GM10847 (cell line): Measurements from ENCODE around the gene LELP1.

Experiments used
- POLR2A ChIP-seq: IDR thresholded peaks from 2 replicates; pipeline ENCODE4 v1.6.1; 2011; ENCODE audit not compliant: insufficient read length; ENCODE audit errors: extremely low read depth

LELP1 gene

GRCh38 chr1:153203130-153203529, at the start of gene LELP1:
TSS of gene LELP1 (plus strand) at chr1:153203430. CDS start at chr1:153204708, 1,278 bp downstream.
- no peak for TF ChIP-seq POLR2A

- no peak for TF ChIP-seq POLR2A
Measured at GRCh38 chr1:153155541-153155940, 47.7 kb upstream of the LELP1 start.

DNA sequence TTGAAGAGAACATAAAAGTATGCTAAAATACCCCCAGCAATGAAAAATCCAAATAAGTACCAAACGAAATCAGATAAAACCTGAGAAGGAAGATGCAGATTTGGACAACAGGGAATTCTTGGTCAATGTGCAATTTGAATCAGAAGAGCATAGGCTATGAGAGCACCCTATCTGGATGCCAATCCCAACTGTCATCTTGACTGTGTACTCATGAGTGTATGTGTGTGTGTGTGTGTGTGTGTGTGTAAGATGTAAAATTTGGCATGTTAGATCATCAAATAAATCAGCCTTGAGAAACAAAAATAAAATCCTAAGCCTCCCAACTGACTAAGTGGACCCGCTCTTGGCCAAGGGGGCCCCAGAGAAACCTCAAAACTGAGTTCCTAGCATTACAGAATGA, 34.5 kb upstream of the LELP1 start:
- TF ChIP-seq POLR2A: no peak

- no peak for TF ChIP-seq POLR2A
Measured at GRCh38 chr1:153174624-153175023, 28.6 kb upstream of the LELP1 start.

- no peak for TF ChIP-seq POLR2A
Measured at GRCh38 chr1:153178922-153179321, 24.3 kb upstream of the LELP1 start.

GRCh38 chr1:153180556-153180955, 22.7 kb upstream of the LELP1 start:
- TF ChIP-seq POLR2A: no peak

DNA sequence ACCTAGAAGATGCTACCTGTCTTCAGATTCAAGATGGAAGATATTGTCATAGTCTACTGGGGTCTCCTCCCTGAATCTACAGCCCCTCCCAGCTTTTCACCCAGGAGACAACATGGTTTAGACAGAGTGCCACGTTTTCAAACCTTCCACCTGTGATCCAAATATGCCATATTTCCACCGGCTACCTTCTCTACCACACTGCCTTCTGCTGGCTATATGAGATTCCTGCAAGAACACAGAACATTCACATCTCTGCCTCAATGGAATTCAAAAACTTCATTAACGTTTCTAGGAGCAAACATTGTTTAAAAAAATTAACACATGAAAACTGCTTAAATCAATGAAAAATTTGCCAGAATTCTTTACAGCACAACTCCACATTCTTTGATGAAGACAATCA, 12.9 kb upstream of the LELP1 start:
- no peak for TF ChIP-seq POLR2A

DNA sequence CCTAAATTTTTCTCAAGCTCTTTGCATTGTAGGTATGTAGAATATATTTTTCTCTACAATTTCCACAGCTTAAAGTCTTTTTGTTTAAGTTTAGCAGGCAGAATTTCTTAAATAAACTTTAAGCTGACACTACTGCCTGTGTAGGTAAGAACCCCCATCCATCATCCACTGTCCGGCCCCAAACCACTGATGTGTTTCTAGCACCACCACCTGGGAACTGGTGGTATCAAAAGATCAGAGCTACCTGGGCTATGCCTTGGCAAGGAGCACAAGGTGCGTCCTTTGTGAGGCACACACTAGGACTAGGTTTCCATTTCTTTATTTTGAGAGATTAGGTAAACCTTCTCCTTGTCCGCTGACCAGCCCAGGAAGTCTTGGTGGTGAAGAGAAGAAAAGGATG, 10.5 kb upstream of the LELP1 start:
- no peak for TF ChIP-seq POLR2A

GRCh38 chr1:153194331-153195050, 8.7 kb upstream of the LELP1 start:
- no peak for TF ChIP-seq POLR2A

DNA sequence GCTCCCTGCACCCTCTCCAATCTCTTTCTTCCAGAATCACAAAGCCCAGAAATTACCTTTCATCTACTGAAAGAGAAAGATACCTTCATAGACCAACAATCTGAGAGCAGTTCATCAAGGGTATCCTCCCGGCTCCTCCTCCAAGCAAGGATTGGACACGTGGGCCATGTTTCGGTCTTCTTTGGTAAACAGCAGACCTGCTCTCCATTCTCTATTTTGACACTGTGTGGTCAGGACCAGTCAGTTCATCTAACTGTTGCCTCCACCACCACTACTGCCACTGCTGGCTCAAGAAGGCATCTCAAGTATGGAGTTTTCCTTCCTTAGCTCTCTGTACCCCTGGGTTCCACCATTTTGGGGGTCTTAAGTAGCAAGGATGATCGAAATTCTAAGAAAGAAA, 8.0 kb upstream of the LELP1 start:
- no peak for TF ChIP-seq POLR2A

DNA sequence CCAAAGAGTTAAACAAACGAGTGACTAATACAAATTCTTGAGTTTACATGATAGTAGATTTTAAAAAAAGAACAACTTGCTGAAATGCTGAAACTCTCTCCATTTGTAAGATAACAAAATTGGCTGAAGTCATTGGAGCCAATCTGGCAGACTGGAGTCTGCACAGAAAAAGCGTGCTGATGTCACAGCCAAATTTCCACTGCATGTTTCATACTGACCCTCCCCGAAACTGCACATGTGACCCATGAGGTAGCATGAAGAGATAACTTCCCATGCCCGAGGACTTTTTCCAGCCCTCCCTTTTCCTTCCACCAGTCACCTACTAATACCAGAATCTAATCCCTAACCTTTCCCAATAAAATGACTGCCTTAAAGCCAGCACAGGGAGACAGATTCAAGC, 1.2 kb upstream of the LELP1 start:
- TF ChIP-seq POLR2A: no peak

DNA sequence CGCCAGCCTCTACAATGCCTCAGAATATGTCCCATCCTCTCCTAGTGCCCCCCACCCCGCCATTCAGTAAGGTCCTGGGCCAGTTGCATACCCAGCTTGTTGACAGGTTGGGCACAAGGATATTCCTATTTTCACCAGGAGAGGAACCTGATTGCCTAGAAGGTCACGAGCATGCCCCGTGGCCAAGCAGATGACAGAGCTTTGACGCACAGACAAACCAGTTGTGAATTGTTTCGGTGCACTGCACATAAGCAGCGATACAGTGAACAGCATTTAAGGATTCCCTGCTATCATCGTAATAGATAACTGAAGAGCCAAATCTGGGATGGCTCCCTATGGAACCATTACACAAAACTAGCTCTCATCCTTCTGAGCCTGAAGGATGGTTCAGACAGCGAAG, 3.4 kb downstream of the LELP1 start:
- no peak for TF ChIP-seq POLR2A

GRCh38 chr1:153210206-153210605, 7.0 kb downstream of the LELP1 start:
- no peak for TF ChIP-seq POLR2A

DNA sequence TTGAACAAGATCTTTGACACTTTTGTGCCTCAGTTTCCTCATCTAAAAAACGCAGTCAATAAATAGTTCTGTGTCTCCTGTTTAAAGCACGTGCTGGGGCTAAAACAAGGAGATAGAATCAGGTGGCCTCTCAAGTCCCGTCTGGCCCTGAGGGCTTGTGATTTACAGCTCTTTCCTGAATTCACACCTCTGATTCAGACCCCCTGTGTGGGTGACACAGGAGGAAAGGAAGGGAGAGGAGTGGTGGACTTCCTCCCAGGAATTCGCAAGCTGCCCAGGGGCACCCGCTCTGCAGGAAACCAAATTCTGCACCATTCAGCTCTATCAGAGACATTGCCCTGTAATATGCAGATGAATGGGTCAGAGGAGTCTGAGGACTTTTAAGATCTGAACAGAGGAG, 9.0 kb downstream of the LELP1 start:
- TF ChIP-seq POLR2A: no peak

DNA sequence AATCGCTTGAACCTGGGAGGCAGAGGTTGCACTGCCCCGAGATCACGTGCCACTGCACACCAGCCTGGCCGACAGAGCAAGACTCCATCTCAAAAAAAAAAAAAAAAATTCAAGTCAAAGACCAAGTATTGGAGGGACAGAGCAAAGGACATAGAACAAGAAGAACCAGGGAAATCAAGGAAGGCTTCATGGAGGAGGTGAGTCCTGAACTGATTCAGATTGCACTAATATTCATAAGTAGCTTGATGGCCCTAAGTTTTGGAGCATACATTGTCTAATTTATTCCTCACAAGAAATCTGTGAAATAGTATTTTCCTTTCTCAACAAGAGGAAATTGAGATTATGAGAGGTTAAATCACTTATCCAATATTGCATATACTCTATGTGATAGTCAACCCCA, 10.3 kb downstream of the LELP1 start:
- no peak for TF ChIP-seq POLR2A

GRCh38 chr1:153217212-153217611, 14.0 kb downstream of the LELP1 start, which contains the start of gene PRR9:
TSS of gene PRR9 (plus strand) at chr1:153217584. CDS start at chr1:153218145, 561 bp downstream.
- TF ChIP-seq POLR2A: no peak

DNA sequence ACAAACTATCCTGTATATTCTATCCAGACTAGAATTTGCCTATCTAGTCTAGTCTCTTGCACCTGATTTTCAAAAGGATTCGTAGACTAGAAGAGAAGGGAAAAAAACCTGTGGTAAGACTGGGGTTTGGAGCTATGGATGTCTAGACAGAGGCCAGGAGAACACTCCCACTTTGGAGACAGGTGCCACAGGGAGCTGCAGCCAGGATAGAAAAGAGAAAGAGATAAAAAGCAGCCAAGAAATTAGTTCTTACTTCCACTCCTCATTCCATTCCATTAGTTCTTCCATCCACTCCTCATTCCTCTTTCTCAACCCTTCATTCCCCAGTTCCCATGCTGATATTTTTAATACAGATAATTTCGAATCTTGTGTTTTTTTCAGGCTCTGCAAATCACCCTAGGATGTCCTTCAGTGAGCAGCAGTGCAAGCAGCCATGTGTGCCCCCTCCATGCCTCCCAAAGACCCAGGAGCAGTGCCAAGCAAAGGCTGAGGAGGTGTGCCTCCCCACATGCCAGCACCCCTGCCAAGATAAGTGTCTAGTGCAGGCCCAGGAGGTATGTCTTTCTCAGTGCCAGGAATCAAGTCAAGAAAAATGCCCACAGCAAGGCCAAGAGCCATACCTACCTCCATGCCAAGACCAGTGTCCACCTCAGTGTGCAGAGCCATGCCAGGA, 14.7 kb downstream of the LELP1 start:
- no peak for TF ChIP-seq POLR2A
